ENCODE measurements around the gene KIFAP3.

The KIFAP3 gene

GRCh38 chr1:169890761-169891538 lies 183.5 kb downstream of the KIFAP3 start:
- TF ChIP-seq CTCF (conservative IDR thresholded peaks at IDR 0.05), result no peak
- peak overlapping the region; percentile 99 for H3K27ac ChIP-seq

- TF ChIP-seq CTCF (conservative IDR thresholded peaks at IDR 0.05), result no peak
- peak overlapping the region; percentile 99 for H3K27ac ChIP-seq
Measured at GRCh38 chr1:169889871-169890270, 184.6 kb downstream of the KIFAP3 start.

GRCh38 chr1:169886931-169887330 lies 187.6 kb downstream of the KIFAP3 start:
- no peak for TF ChIP-seq CTCF (conservative IDR thresholded peaks at IDR 0.05)
- H3K27ac ChIP-seq, result peak overlapping the region; percentile 99; the same call in 1 of the 2 replicates

DNA sequence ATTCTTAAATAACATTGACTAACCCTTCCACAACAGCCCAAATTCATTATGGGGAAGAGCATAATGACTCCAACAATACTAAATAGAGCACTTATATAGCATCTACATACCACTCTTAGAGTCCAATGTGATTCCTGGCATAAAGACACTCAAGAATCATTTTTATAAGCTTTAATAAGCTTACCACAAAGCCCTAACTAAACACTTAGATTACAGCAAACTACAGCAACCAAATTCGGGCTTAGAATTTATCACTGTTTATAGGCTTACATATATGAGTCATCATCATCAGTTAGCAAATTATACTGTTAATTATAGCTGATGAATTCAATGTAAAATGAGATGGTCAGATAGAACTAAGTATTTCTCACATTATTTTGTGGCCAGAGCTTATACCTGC lies 188.1 kb downstream of the KIFAP3 start:
- TF ChIP-seq CTCF (conservative IDR thresholded peaks at IDR 0.05), result no peak
- peak overlapping the region; percentile 14; the same call in 1 of the 2 replicates for H3K27ac ChIP-seq

DNA sequence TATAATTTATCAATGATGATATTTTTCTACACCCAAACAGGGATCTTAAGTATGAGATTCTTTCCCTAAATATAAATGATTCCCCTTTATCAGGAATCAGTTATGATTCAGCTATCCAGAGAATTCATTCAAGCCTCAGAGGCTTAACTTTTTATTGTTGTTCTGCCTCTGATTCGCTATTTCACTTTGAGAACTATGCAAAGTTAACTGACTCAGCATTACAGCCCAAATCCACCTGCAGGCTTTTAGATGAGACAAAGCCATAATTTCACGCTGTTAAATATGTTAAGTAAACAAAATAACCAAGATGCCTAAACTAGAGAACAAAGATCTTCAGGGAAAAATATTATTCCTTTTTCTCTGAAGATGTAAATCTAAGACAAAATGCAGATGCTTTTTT lies 189.3 kb downstream of the KIFAP3 start:
- H3K27ac ChIP-seq, result peak overlapping the region; percentile 14; the same call in 1 of the 2 replicates
- TF ChIP-seq CTCF (conservative IDR thresholded peaks at IDR 0.05), result no peak

DNA sequence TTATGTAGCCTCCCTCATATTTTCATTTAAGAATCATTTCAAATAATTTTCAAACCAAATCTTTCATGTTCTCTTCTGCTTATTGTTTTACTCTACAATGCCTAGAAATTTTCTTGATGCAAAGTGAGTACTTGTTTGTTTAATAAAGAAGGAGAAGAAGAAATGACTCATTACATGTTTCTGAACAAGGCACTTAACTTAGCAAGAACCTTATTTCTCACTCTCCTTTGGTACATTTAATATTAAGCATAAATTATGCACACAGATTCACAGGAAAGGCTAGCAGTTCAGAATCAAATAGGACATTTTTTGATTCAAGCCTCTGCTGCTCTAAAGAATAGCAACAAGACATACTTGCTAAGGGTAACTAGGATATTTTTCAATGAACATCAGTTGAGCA lies 189.9 kb downstream of the KIFAP3 start:
- H3K27ac ChIP-seq, result no peak overlapping the region
- TF ChIP-seq CTCF (conservative IDR thresholded peaks at IDR 0.05), result no peak

GRCh38 chr1:169882039-169882511 lies 192.4 kb downstream of the KIFAP3 start:
- no peak for TF ChIP-seq CTCF (conservative IDR thresholded peaks at IDR 0.05)
- no peak overlapping the region for H3K27ac ChIP-seq
